H54 (cell line): Measurements from ENCODE around the gene ADGRD1.

ENCODE experiments used
- DNase-seq: peaks from one replicate; pipeline ENCODE4 v3.0.0; 2011; ENCODE audit warnings: low spot score, mixed read lengths; ENCODE audit not compliant: insufficient read length
- FAIRE-seq: peaks from 3 replicates; lab custom pipeline; 2011; peaks lifted over from hg19 to GRCh38; lab: Jason Lieb, UNC
- POLR2A ChIP-seq: IDR thresholded peaks from 2 replicates; pipeline ENCODE4 v1.6.1; 2011; ENCODE audit warnings: low read depth, mild to moderate bottlenecking, low read length

The ADGRD1 gene

GRCh38 chr12:131072451-131073230, 118.9 kb downstream of the ADGRD1 start:
- no peak for TF ChIP-seq POLR2A
- no peak for FAIRE-seq
- DNase-seq: no peak

GRCh38 chr12:131074221-131075083, 120.7 kb downstream of the ADGRD1 start:
- DNase-seq (no peak), FAIRE-seq (no peak)
- no peak for TF ChIP-seq POLR2A

- DNase-seq (no peak), FAIRE-seq (no peak)
- no peak for TF ChIP-seq POLR2A
Observed at GRCh38 chr12:131075194-131075593, 121.5 kb downstream of the ADGRD1 start.

GRCh38 chr12:131075611-131076010, 121.9 kb downstream of the ADGRD1 start:
- TF ChIP-seq POLR2A: no peak
- no peak for FAIRE-seq
- DNase-seq: no peak

- no peak for TF ChIP-seq POLR2A
- FAIRE-seq: no peak
- DNase-seq: no peak
Observed at GRCh38 chr12:131076296-131076695, 122.6 kb downstream of the ADGRD1 start.

- TF ChIP-seq POLR2A: no peak
Observed at GRCh38 chr12:131076791-131077747, 123.4 kb downstream of the ADGRD1 start.

GRCh38 chr12:131077931-131078391, 124.3 kb downstream of the ADGRD1 start:
- DNase-seq: no peak
- no peak for FAIRE-seq
- TF ChIP-seq POLR2A: no peak

More at GRCh38 chr12:131076791-131077747, 123.4 kb downstream of the ADGRD1 start:
- DNase-seq (no peak), FAIRE-seq (no peak)

- no peak for DNase-seq
- no peak for FAIRE-seq
- no peak for TF ChIP-seq POLR2A
Observed at GRCh38 chr12:131082290-131083194, 128.8 kb downstream of the ADGRD1 start.

GRCh38 chr12:131084341-131085011, 130.8 kb downstream of the ADGRD1 start:
- no peak for FAIRE-seq
- TF ChIP-seq POLR2A: no peak
- DNase-seq: no peak

- TF ChIP-seq POLR2A: no peak
- no peak for DNase-seq
- no peak for FAIRE-seq
Observed at GRCh38 chr12:131085125-131085815, 131.6 kb downstream of the ADGRD1 start.
